ENCODE results near the gene IGFBP3.

DNA sequence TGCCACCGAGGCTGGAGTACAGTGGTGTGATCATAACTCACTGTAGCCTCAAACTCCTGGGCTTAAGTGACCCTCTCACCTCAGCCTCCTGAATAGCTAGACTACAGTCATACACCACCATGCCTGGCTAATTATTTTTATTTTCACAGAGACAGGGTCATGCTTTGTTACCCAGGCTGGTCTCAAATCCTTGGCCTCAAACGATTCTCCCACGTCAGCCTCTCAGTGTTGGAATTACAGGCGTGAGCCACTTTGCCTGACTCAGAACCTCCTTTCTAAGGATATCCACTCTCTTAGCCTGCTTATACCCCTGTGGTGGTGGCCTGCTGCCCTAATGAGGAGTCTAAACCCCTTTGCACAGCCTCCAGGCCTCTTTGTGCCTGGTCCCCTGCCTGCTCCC lies 36.9 kb downstream of the IGFBP3 start:
- no peak for TF ChIP-seq ZFX (CRISPR knock-in tag; IDR thresholded peaks at IDR 0.05; ENCODE audit: low read depth)
- TF ChIP-seq ZNF564 (CRISPR knock-in tag; IDR thresholded peaks at IDR 0.05): no peak
- TF ChIP-seq, protein P1, sequence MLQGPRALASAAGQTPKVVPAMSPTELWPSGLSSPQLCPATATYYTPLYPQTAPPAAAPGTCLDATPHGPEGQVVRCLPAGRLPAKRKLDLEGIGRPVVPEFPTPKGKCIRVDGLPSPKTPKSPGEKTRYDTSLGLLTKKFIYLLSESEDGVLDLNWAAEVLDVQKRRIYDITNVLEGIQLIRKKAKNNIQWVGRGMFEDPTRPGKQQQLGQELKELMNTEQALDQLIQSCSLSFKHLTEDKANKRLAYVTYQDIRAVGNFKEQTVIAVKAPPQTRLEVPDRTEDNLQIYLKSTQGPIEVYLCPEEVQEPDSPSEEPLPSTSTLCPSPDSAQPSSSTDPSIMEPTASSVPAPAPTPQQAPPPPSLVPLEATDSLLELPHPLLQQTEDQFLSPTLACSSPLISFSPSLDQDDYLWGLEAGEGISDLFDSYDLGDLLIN (CRISPR knock-in tag; IDR thresholded peaks at IDR 0.05; ENCODE audit: borderline replicate concordance): no peak
- no peak for TF ChIP-seq ARNTL (CRISPR knock-in tag; IDR thresholded peaks at IDR 0.05)
- TF ChIP-seq ZNF792 (CRISPR knock-in tag; IDR thresholded peaks at IDR 0.05): no peak
- no peak for TF ChIP-seq MZF1 (CRISPR knock-in tag; IDR thresholded peaks at IDR 0.05; ENCODE audit: borderline replicate concordance)
- TF ChIP-seq, protein P2, sequence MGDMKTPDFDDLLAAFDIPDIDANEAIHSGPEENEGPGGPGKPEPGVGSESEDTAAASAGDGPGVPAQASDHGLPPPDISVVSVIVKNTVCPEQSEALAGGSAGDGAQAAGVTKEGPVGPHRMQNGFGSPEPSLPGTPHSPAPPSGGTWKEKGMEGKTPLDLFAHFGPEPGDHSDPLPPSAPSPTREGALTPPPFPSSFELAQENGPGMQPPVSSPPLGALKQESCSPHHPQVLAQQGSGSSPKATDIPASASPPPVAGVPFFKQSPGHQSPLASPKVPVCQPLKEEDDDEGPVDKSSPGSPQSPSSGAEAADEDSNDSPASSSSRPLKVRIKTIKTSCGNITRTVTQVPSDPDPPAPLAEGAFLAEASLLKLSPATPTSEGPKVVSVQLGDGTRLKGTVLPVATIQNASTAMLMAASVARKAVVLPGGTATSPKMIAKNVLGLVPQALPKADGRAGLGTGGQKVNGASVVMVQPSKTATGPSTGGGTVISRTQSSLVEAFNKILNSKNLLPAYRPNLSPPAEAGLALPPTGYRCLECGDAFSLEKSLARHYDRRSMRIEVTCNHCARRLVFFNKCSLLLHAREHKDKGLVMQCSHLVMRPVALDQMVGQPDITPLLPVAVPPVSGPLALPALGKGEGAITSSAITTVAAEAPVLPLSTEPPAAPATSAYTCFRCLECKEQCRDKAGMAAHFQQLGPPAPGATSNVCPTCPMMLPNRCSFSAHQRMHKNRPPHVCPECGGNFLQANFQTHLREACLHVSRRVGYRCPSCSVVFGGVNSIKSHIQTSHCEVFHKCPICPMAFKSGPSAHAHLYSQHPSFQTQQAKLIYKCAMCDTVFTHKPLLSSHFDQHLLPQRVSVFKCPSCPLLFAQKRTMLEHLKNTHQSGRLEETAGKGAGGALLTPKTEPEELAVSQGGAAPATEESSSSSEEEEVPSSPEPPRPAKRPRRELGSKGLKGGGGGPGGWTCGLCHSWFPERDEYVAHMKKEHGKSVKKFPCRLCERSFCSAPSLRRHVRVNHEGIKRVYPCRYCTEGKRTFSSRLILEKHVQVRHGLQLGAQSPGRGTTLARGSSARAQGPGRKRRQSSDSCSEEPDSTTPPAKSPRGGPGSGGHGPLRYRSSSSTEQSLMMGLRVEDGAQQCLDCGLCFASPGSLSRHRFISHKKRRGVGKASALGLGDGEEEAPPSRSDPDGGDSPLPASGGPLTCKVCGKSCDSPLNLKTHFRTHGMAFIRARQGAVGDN (CRISPR knock-in tag; IDR thresholded peaks at IDR 0.05): no peak
- TF ChIP-seq JUND (CRISPR knock-in tag; IDR thresholded peaks at IDR 0.05): no peak
- no peak for TF ChIP-seq KDM4B (CRISPR knock-in tag; IDR thresholded peaks at IDR 0.05)
- TF ChIP-seq BHLHE40 (IDR thresholded peaks at IDR 0.05; ENCODE audit: low read length): no peak
- TF ChIP-seq, protein P3, sequence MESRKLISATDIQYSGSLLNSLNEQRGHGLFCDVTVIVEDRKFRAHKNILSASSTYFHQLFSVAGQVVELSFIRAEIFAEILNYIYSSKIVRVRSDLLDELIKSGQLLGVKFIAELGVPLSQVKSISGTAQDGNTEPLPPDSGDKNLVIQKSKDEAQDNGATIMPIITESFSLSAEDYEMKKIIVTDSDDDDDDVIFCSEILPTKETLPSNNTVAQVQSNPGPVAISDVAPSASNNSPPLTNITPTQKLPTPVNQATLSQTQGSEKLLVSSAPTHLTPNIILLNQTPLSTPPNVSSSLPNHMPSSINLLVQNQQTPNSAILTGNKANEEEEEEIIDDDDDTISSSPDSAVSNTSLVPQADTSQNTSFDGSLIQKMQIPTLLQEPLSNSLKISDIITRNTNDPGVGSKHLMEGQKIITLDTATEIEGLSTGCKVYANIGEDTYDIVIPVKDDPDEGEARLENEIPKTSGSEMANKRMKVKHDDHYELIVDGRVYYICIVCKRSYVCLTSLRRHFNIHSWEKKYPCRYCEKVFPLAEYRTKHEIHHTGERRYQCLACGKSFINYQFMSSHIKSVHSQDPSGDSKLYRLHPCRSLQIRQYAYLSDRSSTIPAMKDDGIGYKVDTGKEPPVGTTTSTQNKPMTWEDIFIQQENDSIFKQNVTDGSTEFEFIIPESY (CRISPR knock-in tag; IDR thresholded peaks at IDR 0.05): no peak
- no peak for TF ChIP-seq NR2C2 (CRISPR knock-in tag; IDR thresholded peaks at IDR 0.05; ENCODE audit: borderline replicate concordance)

All from HepG2 (cell line).